ENCODE data around the gene QSER1. TPM values are rescaled to one million over a fixed set of nuclear protein-coding genes. Genes with fewer than 3 reads are reported as not detected.

The QSER1 gene
- total and polyA plus RNA-seq, 10 of the 15 experiments (the other 5 are each of a cell fraction or from before 2014, with no cell fraction given) = 2.1 to 15.0 (median 9.4) TPM

DNA sequence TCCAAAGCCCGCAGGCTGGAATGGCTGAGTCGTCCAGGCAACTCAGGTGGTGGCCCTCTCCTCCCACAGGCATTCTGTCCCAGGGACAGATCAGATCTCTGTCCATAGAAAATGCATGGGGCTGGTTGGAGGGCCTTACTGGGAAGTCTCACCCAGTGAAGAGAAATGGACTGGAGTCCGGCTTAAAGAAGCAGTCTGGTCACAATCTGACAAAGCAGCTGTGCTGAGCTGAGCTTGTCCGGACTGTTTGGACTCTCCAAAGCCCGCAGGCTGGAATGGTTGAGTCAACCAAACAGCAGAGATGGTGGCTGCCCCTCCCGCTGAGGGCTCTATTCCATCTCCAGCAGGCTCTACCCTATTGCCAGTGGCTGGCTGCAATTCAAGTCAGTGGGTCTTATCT lies 108.7 kb downstream of the QSER1 start (continued):
- no peak for TF ChIP-seq CEBPB (IDR thresholded peaks at IDR 0.05; ENCODE audit: borderline replicate concordance in 1 of 2, low read depth in 2 of 2, low read length in 2 of 2)
- TF ChIP-seq CBFB (IDR thresholded peaks at IDR 0.05; ENCODE audit: low read depth) = no peak
- TF ChIP-seq NR2C1 (IDR thresholded peaks at IDR 0.05) = no peak
- TF ChIP-seq BMI1 (IDR thresholded peaks at IDR 0.05; ENCODE audit: borderline replicate concordance) = no peak
- TF ChIP-seq, protein P1, sequence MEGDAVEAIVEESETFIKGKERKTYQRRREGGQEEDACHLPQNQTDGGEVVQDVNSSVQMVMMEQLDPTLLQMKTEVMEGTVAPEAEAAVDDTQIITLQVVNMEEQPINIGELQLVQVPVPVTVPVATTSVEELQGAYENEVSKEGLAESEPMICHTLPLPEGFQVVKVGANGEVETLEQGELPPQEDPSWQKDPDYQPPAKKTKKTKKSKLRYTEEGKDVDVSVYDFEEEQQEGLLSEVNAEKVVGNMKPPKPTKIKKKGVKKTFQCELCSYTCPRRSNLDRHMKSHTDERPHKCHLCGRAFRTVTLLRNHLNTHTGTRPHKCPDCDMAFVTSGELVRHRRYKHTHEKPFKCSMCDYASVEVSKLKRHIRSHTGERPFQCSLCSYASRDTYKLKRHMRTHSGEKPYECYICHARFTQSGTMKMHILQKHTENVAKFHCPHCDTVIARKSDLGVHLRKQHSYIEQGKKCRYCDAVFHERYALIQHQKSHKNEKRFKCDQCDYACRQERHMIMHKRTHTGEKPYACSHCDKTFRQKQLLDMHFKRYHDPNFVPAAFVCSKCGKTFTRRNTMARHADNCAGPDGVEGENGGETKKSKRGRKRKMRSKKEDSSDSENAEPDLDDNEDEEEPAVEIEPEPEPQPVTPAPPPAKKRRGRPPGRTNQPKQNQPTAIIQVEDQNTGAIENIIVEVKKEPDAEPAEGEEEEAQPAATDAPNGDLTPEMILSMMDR (IDR thresholded peaks at IDR 0.05 in 2 of 3, conservative IDR thresholded peaks at IDR 0.05 in 1 of 3; ENCODE audit: control insufficient read depth in 2 of 3, extremely low read depth in 1 of 3, insufficient read depth in 1 of 3, low read depth in 3 of 3, low read length in 3 of 3) = no peak
- TF ChIP-seq, protein P2, sequence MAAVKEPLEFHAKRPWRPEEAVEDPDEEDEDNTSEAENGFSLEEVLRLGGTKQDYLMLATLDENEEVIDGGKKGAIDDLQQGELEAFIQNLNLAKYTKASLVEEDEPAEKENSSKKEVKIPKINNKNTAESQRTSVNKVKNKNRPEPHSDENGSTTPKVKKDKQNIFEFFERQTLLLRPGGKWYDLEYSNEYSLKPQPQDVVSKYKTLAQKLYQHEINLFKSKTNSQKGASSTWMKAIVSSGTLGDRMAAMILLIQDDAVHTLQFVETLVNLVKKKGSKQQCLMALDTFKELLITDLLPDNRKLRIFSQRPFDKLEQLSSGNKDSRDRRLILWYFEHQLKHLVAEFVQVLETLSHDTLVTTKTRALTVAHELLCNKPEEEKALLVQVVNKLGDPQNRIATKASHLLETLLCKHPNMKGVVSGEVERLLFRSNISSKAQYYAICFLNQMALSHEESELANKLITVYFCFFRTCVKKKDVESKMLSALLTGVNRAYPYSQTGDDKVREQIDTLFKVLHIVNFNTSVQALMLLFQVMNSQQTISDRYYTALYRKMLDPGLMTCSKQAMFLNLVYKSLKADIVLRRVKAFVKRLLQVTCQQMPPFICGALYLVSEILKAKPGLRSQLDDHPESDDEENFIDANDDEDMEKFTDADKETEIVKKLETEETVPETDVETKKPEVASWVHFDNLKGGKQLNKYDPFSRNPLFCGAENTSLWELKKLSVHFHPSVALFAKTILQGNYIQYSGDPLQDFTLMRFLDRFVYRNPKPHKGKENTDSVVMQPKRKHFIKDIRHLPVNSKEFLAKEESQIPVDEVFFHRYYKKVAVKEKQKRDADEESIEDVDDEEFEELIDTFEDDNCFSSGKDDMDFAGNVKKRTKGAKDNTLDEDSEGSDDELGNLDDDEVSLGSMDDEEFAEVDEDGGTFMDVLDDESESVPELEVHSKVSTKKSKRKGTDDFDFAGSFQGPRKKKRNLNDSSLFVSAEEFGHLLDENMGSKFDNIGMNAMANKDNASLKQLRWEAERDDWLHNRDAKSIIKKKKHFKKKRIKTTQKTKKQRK (IDR thresholded peaks at IDR 0.05; ENCODE audit: low read depth, low read length) = no peak
- TF ChIP-seq ZNF207 (IDR thresholded peaks at IDR 0.05; ENCODE audit: borderline replicate concordance) = no peak
- TF ChIP-seq, protein P3, sequence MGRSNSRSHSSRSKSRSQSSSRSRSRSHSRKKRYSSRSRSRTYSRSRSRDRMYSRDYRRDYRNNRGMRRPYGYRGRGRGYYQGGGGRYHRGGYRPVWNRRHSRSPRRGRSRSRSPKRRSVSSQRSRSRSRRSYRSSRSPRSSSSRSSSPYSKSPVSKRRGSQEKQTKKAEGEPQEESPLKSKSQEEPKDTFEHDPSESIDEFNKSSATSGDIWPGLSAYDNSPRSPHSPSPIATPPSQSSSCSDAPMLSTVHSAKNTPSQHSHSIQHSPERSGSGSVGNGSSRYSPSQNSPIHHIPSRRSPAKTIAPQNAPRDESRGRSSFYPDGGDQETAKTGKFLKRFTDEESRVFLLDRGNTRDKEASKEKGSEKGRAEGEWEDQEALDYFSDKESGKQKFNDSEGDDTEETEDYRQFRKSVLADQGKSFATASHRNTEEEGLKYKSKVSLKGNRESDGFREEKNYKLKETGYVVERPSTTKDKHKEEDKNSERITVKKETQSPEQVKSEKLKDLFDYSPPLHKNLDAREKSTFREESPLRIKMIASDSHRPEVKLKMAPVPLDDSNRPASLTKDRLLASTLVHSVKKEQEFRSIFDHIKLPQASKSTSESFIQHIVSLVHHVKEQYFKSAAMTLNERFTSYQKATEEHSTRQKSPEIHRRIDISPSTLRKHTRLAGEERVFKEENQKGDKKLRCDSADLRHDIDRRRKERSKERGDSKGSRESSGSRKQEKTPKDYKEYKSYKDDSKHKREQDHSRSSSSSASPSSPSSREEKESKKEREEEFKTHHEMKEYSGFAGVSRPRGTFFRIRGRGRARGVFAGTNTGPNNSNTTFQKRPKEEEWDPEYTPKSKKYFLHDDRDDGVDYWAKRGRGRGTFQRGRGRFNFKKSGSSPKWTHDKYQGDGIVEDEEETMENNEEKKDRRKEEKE (IDR thresholded peaks at IDR 0.05) = no peak
- no peak for TF ChIP-seq KAT2A (conservative IDR thresholded peaks at IDR 0.05; ENCODE audit: control insufficient read depth, low read depth, low read length)

All from GM12878 (cell line).